GM04503 (cell line): ENCODE measurements around the gene MBLAC2.

Experiments
- DNase-seq: peaks from one replicate; pipeline ENCODE4 v3.0.0-alpha.2; 2012; ENCODE audit warnings: low read depth

The MBLAC2 gene

GRCh38 chr5:90461288-90461687 is 13.3 kb downstream of the MBLAC2 start:
- DNase-seq = no peak

- peak; percentile 63 for DNase-seq
Observed at GRCh38 chr5:90446961-90447360, 27.6 kb downstream of the MBLAC2 start.

GRCh38 chr5:90440644-90441043 is 33.9 kb downstream of the MBLAC2 start:
- no peak for DNase-seq

- DNase-seq = no peak
Observed at GRCh38 chr5:90438100-90438499, 36.5 kb downstream of the MBLAC2 start.

- DNase-seq = no peak
Observed at GRCh38 chr5:90437663-90438062, 36.9 kb downstream of the MBLAC2 start.

GRCh38 chr5:90434116-90434714 is 40.4 kb downstream of the MBLAC2 start:
- no peak for DNase-seq

GRCh38 chr5:90424245-90424644 is 50.3 kb downstream of the MBLAC2 start:
- no peak for DNase-seq

- DNase-seq = no peak
Observed at GRCh38 chr5:90421136-90421535, 53.4 kb downstream of the MBLAC2 start.

GRCh38 chr5:90418214-90418613 is 56.4 kb downstream of the MBLAC2 start:
- no peak for DNase-seq

GRCh38 chr5:90410178-90410762 is 64.3 kb downstream of the MBLAC2 start:
- no peak for DNase-seq

- DNase-seq = peak; percentile 77
Observed at GRCh38 chr5:90409318-90410177, 65.0 kb downstream of the MBLAC2 start, which contains the start of gene CETN3. TSS of gene CETN3 (minus strand) at chr5:90409756. CDS start at chr5:90409661, 95 bp downstream.

- no peak for DNase-seq
Observed at GRCh38 chr5:90408571-90409317, 65.8 kb downstream of the MBLAC2 start.
